Measurements from ENCODE around the gene CDKAL1.

DNA sequence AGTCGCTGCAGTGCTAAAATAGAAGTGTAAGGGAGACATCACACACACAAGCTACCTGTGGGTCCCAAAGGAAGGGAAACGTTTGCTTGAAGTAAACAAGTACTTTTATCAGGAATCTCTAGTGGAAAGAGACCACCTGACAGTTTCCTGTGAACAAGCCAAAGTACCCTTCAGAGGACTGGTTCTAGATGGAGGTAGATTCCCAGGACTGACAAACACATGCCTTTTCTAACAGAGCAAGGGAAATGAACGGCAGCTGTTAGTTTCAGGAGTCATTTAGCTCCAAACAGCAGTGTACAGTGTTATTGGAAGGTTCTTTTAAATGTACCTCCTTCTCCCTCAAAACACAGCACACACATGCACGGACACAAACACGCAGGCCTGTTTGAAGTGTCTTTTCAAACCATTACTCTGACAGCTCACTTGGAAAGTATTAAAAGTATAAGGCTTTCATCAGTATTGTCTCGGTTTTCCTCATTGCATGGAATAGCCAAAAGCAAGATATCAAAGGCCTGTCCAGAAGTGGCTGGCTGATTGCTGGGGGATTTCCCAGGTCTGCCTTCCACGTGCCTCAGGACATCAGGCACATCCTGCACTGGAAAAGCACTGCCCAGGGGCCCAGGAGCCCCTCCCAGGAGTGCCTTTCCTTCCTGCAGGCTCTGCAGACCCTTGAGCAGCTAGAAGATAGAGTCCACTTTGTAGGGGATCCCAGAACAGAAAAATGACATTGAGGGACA, 666.0 kb downstream of the CDKAL1 start:
- TF ChIP-seq, protein P1, sequence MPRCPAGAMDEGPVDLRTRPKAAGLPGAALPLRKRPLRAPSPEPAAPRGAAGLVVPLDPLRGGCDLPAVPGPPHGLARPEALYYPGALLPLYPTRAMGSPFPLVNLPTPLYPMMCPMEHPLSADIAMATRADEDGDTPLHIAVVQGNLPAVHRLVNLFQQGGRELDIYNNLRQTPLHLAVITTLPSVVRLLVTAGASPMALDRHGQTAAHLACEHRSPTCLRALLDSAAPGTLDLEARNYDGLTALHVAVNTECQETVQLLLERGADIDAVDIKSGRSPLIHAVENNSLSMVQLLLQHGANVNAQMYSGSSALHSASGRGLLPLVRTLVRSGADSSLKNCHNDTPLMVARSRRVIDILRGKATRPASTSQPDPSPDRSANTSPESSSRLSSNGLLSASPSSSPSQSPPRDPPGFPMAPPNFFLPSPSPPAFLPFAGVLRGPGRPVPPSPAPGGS (IDR thresholded peaks at IDR 0.05), result no peak
- TF ChIP-seq, protein P2, sequence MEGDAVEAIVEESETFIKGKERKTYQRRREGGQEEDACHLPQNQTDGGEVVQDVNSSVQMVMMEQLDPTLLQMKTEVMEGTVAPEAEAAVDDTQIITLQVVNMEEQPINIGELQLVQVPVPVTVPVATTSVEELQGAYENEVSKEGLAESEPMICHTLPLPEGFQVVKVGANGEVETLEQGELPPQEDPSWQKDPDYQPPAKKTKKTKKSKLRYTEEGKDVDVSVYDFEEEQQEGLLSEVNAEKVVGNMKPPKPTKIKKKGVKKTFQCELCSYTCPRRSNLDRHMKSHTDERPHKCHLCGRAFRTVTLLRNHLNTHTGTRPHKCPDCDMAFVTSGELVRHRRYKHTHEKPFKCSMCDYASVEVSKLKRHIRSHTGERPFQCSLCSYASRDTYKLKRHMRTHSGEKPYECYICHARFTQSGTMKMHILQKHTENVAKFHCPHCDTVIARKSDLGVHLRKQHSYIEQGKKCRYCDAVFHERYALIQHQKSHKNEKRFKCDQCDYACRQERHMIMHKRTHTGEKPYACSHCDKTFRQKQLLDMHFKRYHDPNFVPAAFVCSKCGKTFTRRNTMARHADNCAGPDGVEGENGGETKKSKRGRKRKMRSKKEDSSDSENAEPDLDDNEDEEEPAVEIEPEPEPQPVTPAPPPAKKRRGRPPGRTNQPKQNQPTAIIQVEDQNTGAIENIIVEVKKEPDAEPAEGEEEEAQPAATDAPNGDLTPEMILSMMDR (IDR thresholded peaks at IDR 0.05), result no peak
- TF ChIP-seq POLR2A (IDR thresholded peaks at IDR 0.05; ENCODE audit: low read length) (no peak), MYC (IDR thresholded peaks at IDR 0.05; ENCODE audit: borderline replicate concordance, low read length) (no peak), RFX5 (IDR thresholded peaks at IDR 0.05) (no peak), RAD21 (conservative IDR thresholded peaks at IDR 0.05 in 1 of 2, IDR thresholded peaks at IDR 0.05 in 1 of 2) (no peak), PHF8 (IDR thresholded peaks at IDR 0.05; ENCODE audit: borderline replicate concordance, low read depth) (no peak), CHD4 (IDR thresholded peaks at IDR 0.05; ENCODE audit: borderline replicate concordance) (no peak), KDM1A (IDR thresholded peaks at IDR 0.05; ENCODE audit: low read depth) (no peak)
- TF ChIP-seq, protein P3, sequence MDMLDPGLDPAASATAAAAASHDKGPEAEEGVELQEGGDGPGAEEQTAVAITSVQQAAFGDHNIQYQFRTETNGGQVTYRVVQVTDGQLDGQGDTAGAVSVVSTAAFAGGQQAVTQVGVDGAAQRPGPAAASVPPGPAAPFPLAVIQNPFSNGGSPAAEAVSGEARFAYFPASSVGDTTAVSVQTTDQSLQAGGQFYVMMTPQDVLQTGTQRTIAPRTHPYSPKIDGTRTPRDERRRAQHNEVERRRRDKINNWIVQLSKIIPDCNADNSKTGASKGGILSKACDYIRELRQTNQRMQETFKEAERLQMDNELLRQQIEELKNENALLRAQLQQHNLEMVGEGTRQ (IDR thresholded peaks at IDR 0.05), result no peak
